Glutamatergic neuron (in vitro differentiated cells): ENCODE measurements around the gene TMEM120B. TPM values are rescaled to one million over a fixed set of nuclear protein-coding genes. Genes with fewer than 3 reads are reported as not detected.
"Not testable (repeated sequence)": the region's sequence is repeated elsewhere in the genome, so short reads cannot be mapped to it uniquely, and the experiment has no call there.

Experiments used
- DNase-seq: peaks from one replicate; pipeline ENCODE4 v3.0.0; 2022
- H3K27ac Mint-ChIP-seq: one replicate; pipeline ENCODE4 v1.8.0; 2020; ENCODE audit warnings: mild to moderate bottlenecking, mixed read lengths, inconsistent platforms; ENCODE audit not compliant: unreplicated experiment
- H3K27me3 Mint-ChIP-seq: one replicate; pipeline ENCODE4 v1.8.0; 2020; ENCODE audit warnings: mild to moderate bottlenecking, moderate library complexity, mixed read lengths, inconsistent platforms; ENCODE audit not compliant: unreplicated experiment
- H3K36me3 Mint-ChIP-seq: one replicate; pipeline ENCODE4 v1.8.0; 2020; ENCODE audit warnings: mild to moderate bottlenecking, mixed read lengths, inconsistent platforms; ENCODE audit not compliant: unreplicated experiment
- H3K4me1 Mint-ChIP-seq: one replicate; pipeline ENCODE4 v1.8.0; 2020; ENCODE audit warnings: mild to moderate bottlenecking, low read depth, mixed read lengths, inconsistent platforms; ENCODE audit not compliant: unreplicated experiment
- H3K4me3 Mint-ChIP-seq: one replicate; pipeline ENCODE4 v1.8.0; 2020; ENCODE audit warnings: mild to moderate bottlenecking, mixed read lengths, inconsistent platforms; ENCODE audit not compliant: unreplicated experiment
- H3K9me3 Mint-ChIP-seq: one replicate; pipeline ENCODE4 v1.8.0; 2020; ENCODE audit warnings: mild to moderate bottlenecking, moderate library complexity, mixed read lengths, inconsistent platforms; ENCODE audit not compliant: unreplicated experiment
- total RNA-seq: library from RNA; stranded (reverse); fragmentation: NEBNext Ultra II Directional; extraction: Animal tissue kit (Norgen Biotek cat#: 25700); gene quantifications from one replicate; pipeline ENCODE4 v1.2.1, GENCODE V29; 2021; ENCODE audit not compliant: unreplicated experiment
- TF ChIP-seq, protein P1 (sequence below): fragments of 200-600 bp; sonication (generic); IDR thresholded peaks from one replicate; pipeline ENCODE4 v1.5.0; 2021; ENCODE audit not compliant: partially characterized antibody, unreplicated experiment

The TMEM120B gene
- total RNA-seq, 1 donor from 2014 or later: 205 TPM

DNA sequence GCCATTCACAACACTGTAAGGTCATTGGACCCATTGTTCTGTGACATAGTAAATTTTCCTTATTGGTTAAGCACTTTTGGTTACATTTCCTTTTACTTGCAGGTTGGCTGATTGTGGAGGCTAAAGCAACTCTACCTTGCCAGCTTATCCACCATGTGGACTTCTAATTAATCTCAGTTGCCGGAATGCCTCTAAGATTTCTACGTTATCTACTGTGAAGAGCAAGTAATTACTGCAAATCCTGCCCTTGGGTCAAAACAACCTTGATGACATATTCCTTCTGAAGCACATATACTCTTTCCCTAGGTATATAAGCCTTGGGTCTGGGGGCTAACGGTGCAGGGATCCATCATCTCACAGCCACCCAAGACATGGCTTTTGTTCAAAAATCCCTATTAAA is 23.6 kb upstream of the TMEM120B start:
- Mint-ChIP-seq H3K36me3 (no peaks in the 10 kb centered on the region), H3K4me3 (no peak overlapping the region), H3K27me3 (peaks cover 4% of the 10 kb centered on the region), H3K4me1 (peaks cover 1% of the 10 kb centered on the region), H3K9me3 (peaks cover 2% of the 10 kb centered on the region), H3K27ac (no peak overlapping the region)
- TF ChIP-seq, protein P1, sequence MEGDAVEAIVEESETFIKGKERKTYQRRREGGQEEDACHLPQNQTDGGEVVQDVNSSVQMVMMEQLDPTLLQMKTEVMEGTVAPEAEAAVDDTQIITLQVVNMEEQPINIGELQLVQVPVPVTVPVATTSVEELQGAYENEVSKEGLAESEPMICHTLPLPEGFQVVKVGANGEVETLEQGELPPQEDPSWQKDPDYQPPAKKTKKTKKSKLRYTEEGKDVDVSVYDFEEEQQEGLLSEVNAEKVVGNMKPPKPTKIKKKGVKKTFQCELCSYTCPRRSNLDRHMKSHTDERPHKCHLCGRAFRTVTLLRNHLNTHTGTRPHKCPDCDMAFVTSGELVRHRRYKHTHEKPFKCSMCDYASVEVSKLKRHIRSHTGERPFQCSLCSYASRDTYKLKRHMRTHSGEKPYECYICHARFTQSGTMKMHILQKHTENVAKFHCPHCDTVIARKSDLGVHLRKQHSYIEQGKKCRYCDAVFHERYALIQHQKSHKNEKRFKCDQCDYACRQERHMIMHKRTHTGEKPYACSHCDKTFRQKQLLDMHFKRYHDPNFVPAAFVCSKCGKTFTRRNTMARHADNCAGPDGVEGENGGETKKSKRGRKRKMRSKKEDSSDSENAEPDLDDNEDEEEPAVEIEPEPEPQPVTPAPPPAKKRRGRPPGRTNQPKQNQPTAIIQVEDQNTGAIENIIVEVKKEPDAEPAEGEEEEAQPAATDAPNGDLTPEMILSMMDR: no peak
- DNase-seq: no peak

DNA sequence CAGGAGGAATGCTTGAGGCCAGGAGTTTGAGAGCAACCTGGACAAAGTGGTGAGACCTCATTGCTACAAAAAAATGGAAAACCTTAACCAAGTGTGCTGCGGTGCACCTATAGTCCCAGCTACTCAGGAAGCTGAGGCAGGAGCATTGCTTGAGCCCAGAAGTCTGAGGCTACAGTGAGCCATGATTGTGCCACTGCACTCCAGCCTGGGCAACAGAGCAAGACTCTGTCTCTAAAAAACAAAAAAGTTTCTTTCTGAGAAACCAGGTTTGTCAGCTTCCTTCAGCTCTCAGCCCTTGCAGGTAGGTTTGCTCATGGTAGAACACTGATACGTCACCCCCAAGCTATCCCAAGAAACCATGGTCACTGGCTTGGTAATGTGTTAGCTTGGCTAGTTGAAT is 23.1 kb upstream of the TMEM120B start:
- Mint-ChIP-seq H3K9me3 (peaks cover 2% of the 10 kb centered on the region), H3K4me1 (peaks cover 1% of the 10 kb centered on the region), H3K4me3 (no peak overlapping the region), H3K36me3 (no peaks in the 10 kb centered on the region), H3K27ac (no peak overlapping the region), H3K27me3 (peaks cover 4% of the 10 kb centered on the region)
- TF ChIP-seq, protein P1: no peak
- no peak for DNase-seq

DNA sequence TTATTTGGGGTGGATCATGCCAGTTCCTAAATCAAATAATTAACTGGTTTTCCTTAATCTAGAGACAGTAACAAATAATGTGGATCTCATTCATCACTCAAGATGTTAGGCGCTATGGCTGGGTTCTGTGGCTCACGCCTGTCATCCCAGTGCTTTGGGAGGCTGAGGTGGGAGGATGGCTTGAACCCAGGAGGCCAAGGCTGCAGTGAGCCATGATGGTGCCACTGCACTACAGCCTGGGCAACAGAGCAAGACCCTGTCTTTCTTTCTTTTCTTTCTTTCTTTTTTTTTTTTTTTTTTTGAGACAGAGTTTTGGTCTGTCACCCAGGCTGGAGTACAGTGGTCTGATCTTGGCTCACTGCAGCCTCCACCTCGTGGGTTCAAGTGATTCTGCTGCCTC is 19.8 kb upstream of the TMEM120B start:
- H3K4me1 Mint-ChIP-seq, H3K27me3 Mint-ChIP-seq, H3K9me3 Mint-ChIP-seq, DNase-seq, H3K36me3 Mint-ChIP-seq, H3K4me3 Mint-ChIP-seq, H3K27ac Mint-ChIP-seq: not testable (repeated sequence)

DNA sequence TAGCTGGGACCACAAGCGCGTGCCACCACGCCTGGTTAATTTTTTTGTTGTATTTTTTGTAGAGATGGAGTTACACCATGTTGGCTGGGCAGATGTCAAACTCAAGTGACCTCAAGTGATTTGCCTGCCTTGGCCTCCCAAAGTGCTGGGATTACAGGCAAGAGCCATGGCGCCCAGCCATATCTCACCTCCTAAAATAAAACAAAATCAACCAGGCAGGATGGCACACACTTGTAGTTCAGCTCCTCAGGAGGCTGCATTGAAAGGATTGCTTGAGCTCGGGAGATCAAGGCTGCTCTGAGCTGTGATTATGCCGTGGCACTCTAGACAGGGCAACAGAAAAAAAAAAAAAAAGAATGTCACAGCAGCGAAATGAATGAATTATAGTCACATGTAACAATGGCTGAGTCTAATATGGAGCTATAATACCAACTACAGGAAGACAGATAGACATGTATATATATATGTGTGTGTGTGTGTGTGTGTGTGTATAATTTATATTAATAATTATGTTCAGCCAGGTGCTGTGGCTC is 19.3 kb upstream of the TMEM120B start:
- Mint-ChIP-seq H3K27ac (no peak overlapping the region), H3K4me1 (peaks cover 1% of the 10 kb centered on the region), H3K9me3 (peaks cover 2% of the 10 kb centered on the region), H3K27me3 (no peaks in the 10 kb centered on the region), H3K4me3 (no peak overlapping the region), H3K36me3 (no peaks in the 10 kb centered on the region)
- TF ChIP-seq, protein P1: no peak
- DNase-seq: no peak

DNA sequence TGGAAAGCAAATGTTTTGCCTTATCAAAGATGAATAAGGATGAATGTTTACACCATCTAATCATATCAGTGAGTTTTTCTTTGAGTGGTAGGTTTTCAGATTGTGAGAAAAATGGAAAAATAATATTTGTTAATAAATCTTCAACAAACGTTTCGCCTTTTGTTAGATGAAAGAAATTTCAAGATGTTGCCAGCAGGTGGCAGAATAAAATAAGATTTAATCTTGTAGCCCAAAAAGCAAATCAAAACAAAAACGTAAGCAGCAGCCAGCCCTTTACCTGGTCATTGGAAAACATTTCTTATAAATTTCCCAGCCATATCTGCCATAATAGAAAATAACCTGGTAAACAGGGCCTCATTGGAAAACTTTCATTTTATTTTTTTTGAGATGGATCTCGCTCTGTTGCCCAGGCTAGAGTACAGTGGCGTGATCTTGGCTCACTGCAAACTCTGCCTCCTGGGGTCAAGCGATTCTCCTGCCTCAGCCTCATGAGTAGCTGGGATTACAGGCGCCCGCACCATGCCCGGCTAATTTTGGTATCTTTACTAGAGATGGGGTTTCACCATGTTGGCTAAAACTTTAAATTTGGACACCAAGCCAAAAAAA is 15.4 kb upstream of the TMEM120B start:
- Mint-ChIP-seq H3K27ac (peak overlapping the region; percentile 15), H3K4me3 (no peak overlapping the region), H3K9me3 (no peaks in the 10 kb centered on the region), H3K4me1 (no peaks in the 10 kb centered on the region), H3K36me3 (no peaks in the 10 kb centered on the region), H3K27me3 (no peaks in the 10 kb centered on the region)
- DNase-seq: no peak
- TF ChIP-seq, protein P1: peak; percentile 86

DNA sequence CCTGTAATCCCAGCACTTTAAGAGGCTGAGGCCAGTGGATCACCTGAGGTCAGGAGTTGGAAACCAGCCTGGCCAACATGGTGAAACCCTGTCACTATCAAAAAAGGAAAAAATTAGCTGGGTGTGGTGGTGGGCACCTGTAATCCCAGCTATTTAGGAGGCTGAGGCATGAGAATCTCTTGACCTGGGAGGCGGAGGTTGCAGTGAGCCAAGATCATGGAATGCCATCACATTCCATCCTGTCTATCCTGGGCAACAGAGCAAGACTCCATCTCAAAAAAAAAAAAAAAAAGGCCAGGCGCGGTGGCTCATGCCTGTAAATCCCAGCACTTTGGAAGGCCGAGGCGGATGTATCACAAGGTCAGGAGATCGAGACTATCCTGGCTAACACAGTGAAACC is 14.7 kb upstream of the TMEM120B start:
- not testable (repeated sequence) for H3K4me1 Mint-ChIP-seq, H3K36me3 Mint-ChIP-seq, H3K27me3 Mint-ChIP-seq, DNase-seq, H3K27ac Mint-ChIP-seq, H3K9me3 Mint-ChIP-seq, H3K4me3 Mint-ChIP-seq
